ENCODE data around the gene TMA7B. TPM values are rescaled to one million over a fixed set of nuclear protein-coding genes. Genes with fewer than 3 reads are reported as not detected.

Gene TMA7B
- total RNA-seq, 1 donor from 2014 or later, result not detected

- no peaks in the 10 kb centered on the region for H3K9me3 ChIP-seq (replicated peaks)
- no peaks in the 10 kb centered on the region for H3K36me3 ChIP-seq
- no peak overlapping the region for H3K27ac ChIP-seq (replicated peaks)
- H3K27me3 ChIP-seq (ENCODE audit: low read depth), result peaks cover 26% of the 10 kb centered on the region
- no peak for TF ChIP-seq CTCF (IDR thresholded peaks at IDR 0.05; ENCODE audit: borderline replicate concordance)
- peaks cover 27% of the 10 kb centered on the region for H3K4me1 ChIP-seq
- intact Hi-C loops (cut with micrococcal nuclease), result no loop called here
- no peak overlapping the region for H3K4me3 ChIP-seq
- no peak for DNase-seq
These were observed 10.5 kb downstream of the TMA7B start for GRCh38 chr22:39970742-39971141.

- H3K27me3 ChIP-seq (ENCODE audit: low read depth), result peaks cover 41% of the 10 kb centered on the region
- DNase-seq, result no peak
- H3K4me3 ChIP-seq, result no peak overlapping the region
- no peaks in the 10 kb centered on the region for H3K36me3 ChIP-seq
- TF ChIP-seq CTCF (IDR thresholded peaks at IDR 0.05; ENCODE audit: borderline replicate concordance), result no peak
- intact Hi-C loops (cut with micrococcal nuclease), result no loop called here
- H3K9me3 ChIP-seq (replicated peaks), result no peaks in the 10 kb centered on the region
- peaks cover 25% of the 10 kb centered on the region for H3K4me1 ChIP-seq
- no peak overlapping the region for H3K27ac ChIP-seq (replicated peaks)
These were observed 12.4 kb downstream of the TMA7B start for GRCh38 chr22:39972641-39973040.

- Histone ChIP-seq H3K36me3 (no peaks in the 10 kb centered on the region), H3K9me3 (replicated peaks) (no peaks in the 10 kb centered on the region), H3K4me1 (peaks cover 20% of the 10 kb centered on the region), H3K27ac (replicated peaks) (no peak overlapping the region), H3K27me3 (ENCODE audit: low read depth) (peaks cover 50% of the 10 kb centered on the region), H3K4me3 (no peak overlapping the region)
- intact Hi-C loops (cut with micrococcal nuclease), result no loop called here
- TF ChIP-seq CTCF (IDR thresholded peaks at IDR 0.05; ENCODE audit: borderline replicate concordance), result no peak
- no peak for DNase-seq
These were observed 13.5 kb downstream of the TMA7B start for GRCh38 chr22:39973656-39974055.

- peaks cover 16% of the 10 kb centered on the region for H3K4me1 ChIP-seq
These were observed 13.9 kb downstream of the TMA7B start for GRCh38 chr22:39974065-39974464.

GRCh38 chr22:39979048-39979447 is 18.9 kb downstream of the TMA7B start:
- no peak overlapping the region for H3K4me3 ChIP-seq
- H3K27me3 ChIP-seq (ENCODE audit: low read depth), result peaks cover 55% of the 10 kb centered on the region
- no peaks in the 10 kb centered on the region for H3K9me3 ChIP-seq (replicated peaks)
- H3K36me3 ChIP-seq, result no peaks in the 10 kb centered on the region
- H3K4me1 ChIP-seq, result peaks cover 2% of the 10 kb centered on the region
- H3K27ac ChIP-seq (replicated peaks), result no peak overlapping the region
- intact Hi-C loops (cut with micrococcal nuclease), result no loop called here
- DNase-seq, result no peak
- TF ChIP-seq CTCF (IDR thresholded peaks at IDR 0.05; ENCODE audit: borderline replicate concordance), result no peak

More at GRCh38 chr22:39974065-39974464, 13.9 kb downstream of the TMA7B start:
- no peak for DNase-seq
- intact Hi-C loops (cut with micrococcal nuclease), result no loop called here
- H3K36me3 ChIP-seq, result no peaks in the 10 kb centered on the region
- no peak overlapping the region for H3K4me3 ChIP-seq
- peaks cover 54% of the 10 kb centered on the region for H3K27me3 ChIP-seq (ENCODE audit: low read depth)
- H3K9me3 ChIP-seq (replicated peaks), result no peaks in the 10 kb centered on the region
- TF ChIP-seq CTCF (IDR thresholded peaks at IDR 0.05; ENCODE audit: borderline replicate concordance), result no peak
- H3K27ac ChIP-seq (replicated peaks), result no peak overlapping the region

GRCh38 chr22:39979458-39979857 is 19.3 kb downstream of the TMA7B start:
- Histone ChIP-seq H3K9me3 (replicated peaks) (no peaks in the 10 kb centered on the region), H3K36me3 (no peaks in the 10 kb centered on the region), H3K4me1 (no peaks in the 10 kb centered on the region), H3K4me3 (no peak overlapping the region), H3K27ac (replicated peaks) (no peak overlapping the region), H3K27me3 (ENCODE audit: low read depth) (peaks cover 54% of the 10 kb centered on the region)
- TF ChIP-seq CTCF (IDR thresholded peaks at IDR 0.05; ENCODE audit: borderline replicate concordance), result no peak
- intact Hi-C loops (cut with micrococcal nuclease), result no loop called here
- no peak for DNase-seq
